NAMALWA (cell line): ENCODE data around the gene CLK4.
A peak's percentile ranks its signal among the peaks of the same experiment; 100 is the strongest.

ENCODE experiments used
- DNase-seq: peaks from one replicate; pipeline ENCODE4 v3.0.0-alpha.2; 2015; ENCODE audit warnings: low spot score

Gene CLK4

GRCh38 chr5:178626484-178627258 lies at the start of gene CLK4:
Gene CLK4 (minus strand): TSS chr5:178627050. CDS start chr5:178623416, 3,634 bp downstream.
- DNase-seq, result peak; percentile 96

DNA sequence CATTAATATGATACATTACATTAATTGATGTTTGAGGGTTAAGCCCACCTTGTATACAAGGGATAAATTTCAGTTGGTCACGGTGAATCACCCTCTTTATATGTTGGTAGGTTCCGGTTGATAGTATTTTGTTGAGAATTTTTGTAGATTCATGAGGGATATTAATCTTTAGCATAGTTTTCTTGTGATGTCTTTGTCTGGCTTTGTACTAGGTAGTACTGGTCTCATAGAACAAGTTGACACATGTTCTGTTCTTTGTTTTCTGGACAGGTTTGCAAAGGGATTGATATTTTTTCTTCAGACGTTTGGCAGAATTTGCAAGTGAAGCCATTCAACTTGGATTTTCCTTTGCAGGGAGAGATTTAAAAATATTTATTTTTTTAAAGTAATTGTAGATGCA lies 49.1 kb upstream of the CLK4 start:
- DNase-seq, result no peak

GRCh38 chr5:178674334-178674733 lies 47.5 kb upstream of the CLK4 start:
- DNase-seq, result no peak

DNA sequence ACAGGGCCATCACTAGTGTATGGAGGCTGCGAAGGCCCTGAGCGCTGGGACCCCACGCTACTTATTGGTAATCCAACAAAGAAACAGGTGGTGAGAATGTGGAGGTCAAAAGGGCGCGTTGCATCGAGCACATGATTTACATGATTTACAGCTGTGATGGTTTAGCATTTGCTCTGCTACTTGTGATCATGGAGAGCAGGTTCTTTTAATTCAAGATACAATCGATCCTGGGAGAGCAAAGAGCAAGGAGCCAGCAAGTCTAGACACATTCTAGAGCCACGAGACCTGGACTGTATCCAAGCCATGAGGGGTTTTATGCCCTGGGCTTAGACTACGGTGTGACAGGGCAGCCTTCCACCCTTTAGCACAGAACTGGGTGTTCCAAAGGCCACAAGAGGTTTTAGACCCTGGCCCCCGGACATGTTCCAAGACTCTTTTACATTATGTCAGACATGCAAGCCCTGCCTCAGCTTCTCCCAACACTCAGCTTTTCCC lies 47.0 kb upstream of the CLK4 start:
- no peak for DNase-seq

DNA sequence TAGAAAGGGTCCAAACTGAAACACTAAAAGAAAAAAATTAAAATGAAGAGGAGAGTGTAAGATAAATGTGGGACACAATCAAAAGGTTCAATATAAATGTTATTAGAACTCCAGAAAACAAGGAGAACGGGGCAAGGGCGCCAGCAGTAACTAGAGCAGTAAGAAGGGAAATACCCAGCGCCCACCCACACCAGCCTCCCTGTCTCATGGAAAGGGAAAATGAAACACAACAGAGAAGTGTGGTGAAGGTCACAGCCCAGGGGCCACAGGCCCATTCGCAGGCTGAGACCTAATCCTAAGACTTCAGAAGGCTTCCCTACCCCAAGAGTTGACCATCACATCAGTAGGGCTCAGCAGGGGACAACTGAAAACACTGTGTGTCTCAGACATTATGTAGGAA lies 45.8 kb upstream of the CLK4 start:
- no peak for DNase-seq

- DNase-seq, result no peak
Measured at GRCh38 chr5:178671602-178672144, 44.8 kb upstream of the CLK4 start.

- DNase-seq, result no peak
Measured at GRCh38 chr5:178670351-178670885, 43.6 kb upstream of the CLK4 start.

DNA sequence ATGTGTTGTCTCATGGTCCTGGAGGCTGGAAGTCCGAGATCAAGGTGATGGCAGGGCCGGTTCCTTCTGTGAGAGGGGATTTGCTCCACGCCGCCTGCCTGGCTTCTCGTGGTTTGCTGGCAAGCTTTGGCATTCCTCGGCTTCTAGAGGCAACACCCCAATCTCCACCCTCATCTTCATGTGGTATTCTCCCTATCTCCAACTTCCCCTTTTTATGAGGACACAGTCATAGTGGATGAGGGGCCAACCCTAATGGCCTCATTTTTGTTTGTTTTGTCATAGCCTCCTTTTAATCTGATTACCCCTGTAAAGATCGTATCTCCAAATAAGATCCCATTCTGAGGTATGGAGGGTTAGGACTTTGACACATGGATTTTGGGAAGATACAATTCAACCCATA lies 41.7 kb upstream of the CLK4 start:
- DNase-seq, result no peak

GRCh38 chr5:178667688-178668087 lies 40.8 kb upstream of the CLK4 start:
- DNase-seq, result no peak

DNA sequence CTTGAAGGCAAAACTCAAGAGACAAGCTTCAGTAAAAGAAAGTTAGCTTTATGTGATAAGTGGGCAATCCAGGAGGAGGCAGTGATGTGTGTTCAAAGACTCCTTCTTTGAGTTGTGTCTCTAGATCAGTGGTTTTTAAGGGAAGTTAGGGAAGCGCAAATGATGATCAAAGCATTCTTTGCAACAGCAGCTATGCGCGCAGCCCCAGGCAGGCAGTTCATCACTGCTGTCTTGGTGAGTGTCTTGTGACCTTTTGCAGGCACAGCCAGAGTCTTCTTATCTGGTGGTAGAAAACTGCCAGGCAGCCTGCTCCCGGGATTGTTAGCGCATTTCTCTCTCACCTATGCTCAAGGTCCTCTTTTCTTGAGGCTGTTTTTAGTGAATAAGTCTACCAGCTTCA lies 40.3 kb upstream of the CLK4 start:
- no peak for DNase-seq

DNA sequence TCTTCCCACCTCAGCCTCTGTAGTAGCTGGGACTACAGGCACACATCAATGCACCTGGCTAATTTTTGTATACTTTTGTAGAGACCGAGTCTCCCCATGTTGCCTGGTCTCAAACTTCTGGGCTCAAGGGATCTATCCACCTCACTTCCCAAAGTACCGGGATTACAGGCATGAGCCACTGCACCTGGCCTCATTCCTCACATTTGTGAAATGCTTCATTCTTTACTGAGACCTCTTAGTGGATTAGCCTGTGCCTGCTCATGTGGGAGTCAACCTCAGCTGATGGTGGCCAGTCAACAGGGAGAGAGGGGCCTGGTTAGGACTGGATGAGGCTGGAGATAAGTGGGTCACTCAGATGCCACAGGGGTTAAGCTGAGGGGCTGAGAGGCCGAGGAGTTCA lies 37.3 kb upstream of the CLK4 start:
- no peak for DNase-seq

DNA sequence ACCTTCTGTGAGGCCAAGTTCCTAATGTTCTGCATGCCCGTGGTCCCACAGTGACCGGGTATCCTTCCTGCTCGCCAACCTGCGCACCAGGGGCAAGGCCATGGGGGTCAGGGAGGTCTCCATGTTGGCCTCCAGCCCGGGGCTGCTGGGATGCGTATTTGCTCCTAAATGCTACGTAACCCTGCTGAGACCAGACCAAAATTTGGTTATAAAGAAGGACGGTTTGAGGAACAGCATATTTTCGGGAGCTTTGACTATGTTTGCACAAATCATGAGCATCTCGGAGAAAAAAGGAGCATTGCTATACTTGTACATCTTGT lies 35.7 kb upstream of the CLK4 start:
- no peak for DNase-seq

DNA sequence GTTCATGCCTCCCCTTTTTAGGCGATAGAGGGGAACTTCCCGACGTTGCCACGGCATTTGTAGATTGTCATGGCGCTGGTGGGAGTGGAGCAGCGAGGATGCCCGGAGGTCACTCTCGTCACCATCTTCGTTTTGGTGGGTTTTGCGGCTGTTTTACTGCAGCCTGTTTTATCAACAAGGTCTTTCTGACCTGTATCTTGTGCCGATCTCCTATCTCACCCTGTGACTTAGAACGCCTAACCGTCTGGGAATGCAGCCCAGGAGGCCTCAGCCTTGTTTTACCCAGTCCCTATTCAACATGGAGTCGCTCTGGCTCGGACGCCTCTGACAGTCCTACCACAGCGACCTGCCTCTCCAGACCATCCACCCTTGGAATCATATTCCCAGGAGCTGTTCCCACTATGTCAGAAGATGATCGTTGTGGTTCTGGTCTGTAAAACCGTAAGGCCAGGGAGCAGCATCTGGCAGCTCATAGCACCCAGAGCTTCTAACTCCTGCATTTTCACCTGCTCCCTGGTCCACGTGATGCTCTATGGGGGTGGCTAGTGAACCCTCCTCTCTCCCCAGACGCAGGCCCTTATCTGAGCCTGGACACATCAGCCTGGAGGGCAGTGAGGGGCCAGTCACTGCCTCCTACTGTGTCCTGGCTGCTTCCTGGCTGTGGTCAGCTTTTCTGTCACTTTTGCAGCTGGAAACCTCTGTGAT lies 35.1 kb upstream of the CLK4 start:
- DNase-seq, result no peak

DNA sequence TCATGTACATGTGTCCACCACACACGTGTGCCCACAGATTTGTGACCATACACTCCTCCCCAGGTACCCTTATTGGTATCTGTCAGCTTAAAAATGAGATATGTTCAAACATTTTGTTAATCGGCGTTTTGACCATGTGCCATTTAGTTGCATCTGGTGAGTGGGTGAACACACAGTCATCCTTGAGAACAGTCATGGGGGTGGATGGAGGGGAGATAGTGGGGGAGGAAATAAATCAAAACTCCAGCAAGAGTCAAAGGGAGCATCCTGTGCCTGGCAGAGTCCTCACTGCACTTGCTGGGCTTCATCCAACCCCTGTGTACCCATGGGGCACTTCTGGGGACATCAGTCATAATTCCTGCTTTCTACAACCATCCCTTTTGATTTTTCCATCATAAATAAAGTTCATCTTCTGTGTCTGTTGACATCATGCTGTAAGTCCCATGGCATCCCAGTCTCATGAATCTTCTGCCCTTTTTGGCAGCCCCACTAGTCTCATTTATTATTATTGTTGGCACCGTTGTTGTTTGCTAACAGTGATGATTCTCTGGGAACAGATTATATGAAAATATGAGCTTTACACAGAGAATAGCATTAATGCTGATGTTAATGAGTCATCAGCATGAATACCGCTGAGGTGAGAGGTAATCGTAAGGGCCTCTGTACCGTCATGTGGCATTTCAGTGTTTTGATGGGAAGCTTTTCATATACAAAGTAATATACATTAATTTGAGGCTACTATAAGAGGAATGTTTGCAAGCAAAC lies 24.4 kb upstream of the CLK4 start:
- DNase-seq, result no peak

DNA sequence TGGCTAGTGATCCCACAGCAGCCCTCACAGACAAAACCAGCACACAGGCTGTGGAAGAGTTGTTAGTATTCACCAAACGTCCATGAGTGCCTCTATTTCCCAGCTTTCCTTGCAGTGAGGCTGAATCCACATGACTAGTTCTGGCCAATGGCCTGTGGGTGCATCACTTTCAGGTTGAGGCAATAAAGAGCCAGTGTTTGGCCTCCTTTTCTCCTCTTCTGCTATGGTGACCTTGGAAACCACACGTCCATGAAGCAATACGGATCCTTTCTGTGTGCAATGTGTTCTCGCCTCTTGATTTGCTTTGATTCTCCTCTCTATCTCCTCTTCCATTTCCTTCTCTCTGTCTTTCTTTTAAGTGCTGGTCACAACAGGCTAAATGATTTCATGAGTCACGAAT lies 23.4 kb upstream of the CLK4 start:
- DNase-seq, result no peak

- no peak for DNase-seq
Measured at GRCh38 chr5:178649580-178649979, 22.7 kb upstream of the CLK4 start.

DNA sequence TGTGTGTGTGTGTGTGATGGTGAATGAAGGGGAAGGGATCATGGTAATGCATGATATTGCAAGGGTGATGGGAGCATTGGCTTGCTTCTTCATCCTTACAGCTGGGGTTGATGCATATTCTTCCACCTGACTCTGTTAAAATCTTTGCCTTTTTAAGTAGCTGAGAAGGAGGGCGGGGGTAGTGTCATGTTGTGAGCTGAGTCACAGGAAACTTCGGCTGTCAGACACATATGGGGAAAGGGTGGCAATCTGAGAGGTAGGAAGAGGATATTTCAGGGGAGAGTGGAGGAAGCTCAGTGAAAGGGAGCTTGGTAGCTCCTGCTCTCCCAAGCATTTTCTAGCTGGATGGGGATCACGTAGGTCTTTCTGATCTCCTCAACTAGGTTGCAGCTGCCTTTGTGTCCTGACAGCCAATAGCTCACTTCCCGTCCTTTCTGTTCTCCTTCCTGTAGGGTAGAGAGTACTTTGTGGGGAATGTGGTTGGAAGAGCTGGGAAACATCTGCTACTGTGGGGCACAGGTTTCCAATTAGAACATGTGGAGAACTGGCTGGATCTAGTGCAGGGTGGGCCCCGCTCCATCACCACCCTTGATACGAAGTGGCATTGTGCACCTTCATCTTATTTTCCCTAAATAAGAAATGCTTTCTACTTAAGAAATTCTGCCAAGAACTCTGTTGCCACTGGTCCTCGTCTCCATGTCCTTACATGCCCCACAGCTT lies 18.1 kb upstream of the CLK4 start:
- no peak for DNase-seq

GRCh38 chr5:178642351-178642909 lies 15.6 kb upstream of the CLK4 start:
- DNase-seq, result no peak

GRCh38 chr5:178641711-178642110 lies 14.9 kb upstream of the CLK4 start:
- DNase-seq, result no peak

DNA sequence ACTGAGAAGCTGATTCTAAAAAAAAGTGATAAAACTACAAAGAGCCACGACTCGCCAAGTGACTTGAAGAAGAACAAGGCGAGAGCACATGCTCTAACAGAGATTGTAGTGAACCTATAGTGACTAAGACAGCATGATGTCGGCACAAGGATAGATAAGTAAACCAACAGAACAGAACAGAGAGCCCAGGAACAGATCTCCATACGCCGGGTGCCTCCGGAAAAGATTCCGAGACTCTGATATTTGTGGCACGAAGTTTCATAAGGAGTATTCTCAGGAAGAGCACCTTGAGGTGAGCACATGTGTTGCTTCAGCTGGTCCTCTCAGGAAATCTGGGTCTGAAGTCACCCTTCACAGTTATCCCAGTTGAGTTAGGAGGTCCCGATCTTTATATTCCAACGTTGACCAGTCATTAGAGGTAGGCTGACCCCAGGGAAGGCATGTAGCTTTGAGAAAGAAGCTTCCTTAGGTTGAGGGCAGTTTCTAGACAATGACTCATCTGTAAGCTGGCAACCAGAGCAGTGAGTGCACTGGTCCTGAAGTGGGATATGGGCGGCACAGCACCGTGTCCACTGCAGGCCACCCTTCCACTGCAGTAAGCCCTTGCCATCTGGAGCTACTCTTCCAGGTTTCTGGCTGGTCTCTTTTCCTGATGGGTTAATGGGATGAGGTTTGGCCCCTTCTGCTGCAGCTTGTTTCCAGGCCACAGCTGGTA lies 13.6 kb upstream of the CLK4 start:
- no peak for DNase-seq
